A549 (cell line): ENCODE data around the gene CDK5R1.

Experiments
- CEBPB ChIP-seq, 2 experiments: fragments of >200 bp in 1 of 2; sonication (Bioruptor Twin) in 1 of 2; formaldehyde crosslinking in 1 of 2; IDR thresholded peaks; 2 replicates each; pipeline ENCODE4 v1.6.1; 2012 to 2016
- CTCF ChIP-seq: fragments of >200 bp; sonication (Bioruptor Twin); formaldehyde crosslinking; IDR thresholded peaks from 3 replicates; pipeline ENCODE4 v1.5.1; 2016
- HDAC2 ChIP-seq: fragments of 200-600 bp; sonication (generic); IDR thresholded peaks from 2 replicates; pipeline ENCODE4 v1.6.1; 2016
- MAX ChIP-seq: IDR thresholded peaks from 2 replicates; pipeline ENCODE4 v1.6.1; 2012
- REST ChIP-seq: fragments of 200-600 bp; sonication (generic); IDR thresholded peaks from 2 replicates; pipeline ENCODE4 v1.6.1; 2016; ENCODE audit warnings: antibody characterized with exemption, mild to moderate bottlenecking, moderate library complexity
- SREBF2 ChIP-seq: fragments of 450-650 bp; IDR thresholded peaks from 2 replicates; pipeline ENCODE4 v1.6.1; 2014; ENCODE audit warnings: mild to moderate bottlenecking, moderate library complexity
- USF2 ChIP-seq: fragments of 450-650 bp; IDR thresholded peaks from 2 replicates; pipeline ENCODE4 v1.6.1; 2014; ENCODE audit warnings: antibody characterized with exemption

- no peak for TF ChIP-seq HDAC2
- TF ChIP-seq CTCF: no peak
- no peak for TF ChIP-seq MAX
- TF ChIP-seq SREBF2: no peak
- TF ChIP-seq USF2: no peak
- no peak for TF ChIP-seq CEBPB (IDR thresholded peaks at IDR 0.05)
- TF ChIP-seq REST: no peak
Observed at GRCh38 chr17:32471652-32472051, 15.1 kb upstream of the CDK5R1 start.
